Activated T-cell treated with anti-CD3 and anti-CD28 coated beads for 4 hours (primary cell): Measurements from ENCODE around the gene SLC7A14.

Source experiments
- DNase-seq: peaks from one replicate; pipeline ENCODE4 v3.0.0-alpha.2; 2020

The SLC7A14 gene

DNA sequence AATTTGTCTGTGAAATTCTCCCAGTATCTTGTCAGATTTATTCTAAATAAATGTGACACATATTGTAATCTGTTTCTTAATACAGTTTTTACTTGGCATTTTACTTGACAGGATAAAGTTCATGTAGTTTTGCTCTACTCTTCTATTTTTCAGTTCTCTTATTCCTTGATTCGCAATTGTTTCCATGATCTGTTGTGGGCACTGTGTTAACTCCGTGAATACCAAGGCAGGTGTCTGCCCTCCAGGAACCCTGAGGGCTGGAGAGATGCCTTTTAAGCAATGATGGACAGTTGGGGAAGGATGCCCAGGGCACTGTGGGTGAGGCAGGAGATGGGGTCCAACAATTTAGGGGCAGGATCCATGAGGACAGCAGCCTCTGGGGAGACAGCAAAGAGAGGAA, 164.1 kb downstream of the SLC7A14 start:
- DNase-seq = no peak

GRCh38 chr3:170421111-170421641, 164.7 kb downstream of the SLC7A14 start:
- DNase-seq = no peak

DNA sequence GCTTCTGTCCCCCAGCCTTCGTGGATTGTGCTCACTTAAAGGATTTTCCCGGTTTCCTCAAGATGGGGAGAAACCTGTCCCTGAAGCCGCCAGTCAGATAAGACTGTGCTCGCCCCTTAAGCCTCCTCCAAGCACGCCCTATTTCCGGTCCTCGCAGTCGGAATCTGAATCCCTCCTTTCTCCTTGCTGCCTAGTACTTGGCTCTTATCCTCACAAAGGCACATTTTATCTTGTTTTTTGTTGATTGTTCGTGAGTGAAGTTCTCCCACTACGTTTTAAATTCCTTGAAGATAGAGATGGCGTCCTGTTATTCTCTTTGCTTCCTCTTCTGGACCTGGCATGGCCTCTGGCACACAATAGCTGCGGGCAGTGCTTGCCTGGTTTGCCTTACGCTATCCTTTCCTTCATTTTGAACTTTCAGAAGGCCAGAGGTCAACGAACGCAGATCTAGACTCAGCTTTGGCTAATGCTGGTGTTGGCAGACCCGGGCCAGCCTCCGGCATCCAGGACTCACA, 165.5 kb downstream of the SLC7A14 start:
- no peak for DNase-seq

DNA sequence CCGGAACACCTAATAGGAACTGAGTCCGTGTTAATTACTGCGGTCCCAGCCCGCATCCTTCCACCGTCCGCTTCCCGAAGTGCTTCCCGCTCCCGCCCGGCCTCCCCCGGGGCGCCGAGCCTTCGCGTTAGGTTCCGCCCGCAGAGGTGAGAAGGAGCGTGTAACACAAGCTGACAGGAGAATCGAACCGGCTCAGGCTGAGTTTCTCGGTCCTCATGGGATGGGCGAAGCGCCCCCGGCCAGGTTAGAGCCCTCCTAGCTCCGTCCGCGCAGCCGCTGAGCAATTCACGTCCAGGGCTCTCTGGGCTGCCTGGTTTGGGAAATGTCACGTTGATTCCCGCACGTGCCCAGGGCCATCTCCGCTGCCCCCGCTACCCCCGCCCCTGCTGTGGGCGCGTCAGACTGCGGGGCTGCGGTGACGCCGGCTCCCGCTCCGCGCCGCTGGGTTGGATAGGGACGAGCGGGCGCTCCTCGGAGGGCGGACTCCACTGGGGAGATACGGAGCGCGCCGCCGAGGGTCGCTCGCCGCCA, 166.3 kb downstream of the SLC7A14 start:
- DNase-seq = no peak

- no peak for DNase-seq
Measured at GRCh38 chr3:170418422-170419398, 167.2 kb downstream of the SLC7A14 start, which contains the start of gene CLDN11. Gene CLDN11, plus strand, starts transcription at chr3:170418868. Its CDS starts 199 bp downstream, at chr3:170419067.

DNA sequence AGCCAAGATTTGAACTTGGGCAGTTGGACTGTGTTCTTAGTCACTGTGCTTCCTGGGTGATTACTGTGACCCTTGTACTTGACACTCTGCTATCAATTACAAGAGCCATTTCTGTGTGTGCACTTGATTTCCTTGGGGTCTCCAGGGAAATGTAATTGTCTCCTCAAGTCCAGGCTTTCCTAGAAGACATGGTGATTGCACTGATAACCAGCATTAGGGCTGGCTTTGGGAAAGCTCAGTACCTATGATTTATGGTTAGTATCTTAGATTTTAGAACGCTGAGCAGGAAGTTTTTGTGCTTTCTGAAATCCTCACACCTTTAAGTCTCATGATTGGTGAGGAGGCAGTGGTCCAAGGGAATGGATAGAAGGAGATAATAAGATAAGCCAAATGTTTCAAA, 168.8 kb downstream of the SLC7A14 start:
- DNase-seq = no peak

GRCh38 chr3:170414202-170414663, 171.6 kb downstream of the SLC7A14 start:
- DNase-seq = no peak

GRCh38 chr3:170413291-170413690, 172.6 kb downstream of the SLC7A14 start:
- no peak for DNase-seq

GRCh38 chr3:170410428-170411029, 175.3 kb downstream of the SLC7A14 start:
- DNase-seq = no peak
